NT2/D1 (cell line): ENCODE measurements around the gene CDADC1.

Source experiments
- SUZ12 ChIP-seq: IDR thresholded peaks from 2 replicates; pipeline ENCODE4 v1.6.1; 2011; ENCODE audit not compliant: insufficient read length, insufficient read depth; ENCODE audit errors: extremely low read depth
- ZNF274 ChIP-seq: IDR thresholded peaks from 2 replicates; pipeline ENCODE4 v1.6.1; 2011; ENCODE audit warnings: mild to moderate bottlenecking, low read depth, low read length

DNA sequence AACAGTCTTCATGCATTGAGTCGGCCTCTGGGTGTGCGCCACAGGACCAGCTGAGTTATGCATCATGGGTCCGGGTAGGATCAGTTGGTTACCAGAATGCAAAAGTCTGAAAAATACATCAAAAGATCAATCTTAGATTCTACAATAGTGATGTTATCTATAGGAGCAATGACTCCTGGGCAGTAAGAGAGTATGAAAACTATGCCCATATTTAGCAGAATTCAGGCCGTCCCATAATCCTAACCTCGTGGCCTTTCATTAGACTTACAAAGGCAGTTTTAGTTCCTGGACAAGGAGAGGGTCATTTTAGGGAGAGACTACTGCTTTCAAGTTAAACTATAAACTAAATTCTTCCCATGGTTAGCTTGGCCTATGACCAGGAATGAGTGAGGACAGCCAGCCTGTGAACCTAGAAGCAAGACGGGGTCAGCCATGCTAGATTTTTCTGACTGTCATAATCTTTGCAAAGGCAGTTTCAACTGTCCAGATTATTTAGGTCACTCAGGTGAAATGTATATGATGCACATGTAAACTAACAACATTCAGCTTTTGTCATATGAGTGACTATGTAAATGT lies 11.8 kb upstream of the CDADC1 start:
- no peak for TF ChIP-seq ZNF274
- TF ChIP-seq SUZ12, result no peak
